Measurements from ENCODE around the gene C16orf46. TPM values are rescaled to one million over a fixed set of nuclear protein-coding genes. Genes with fewer than 3 reads are reported as not detected.
A peak's percentile ranks its signal among the peaks of the same experiment; 100 is the strongest.

C16orf46 gene
- total RNA-seq, 1 experiment from 2014 or later: 3.8 TPM

- POLR2A ChIA-PET: interaction anchor here (0.7 to 1.2 kb wide), 2 partner anchors 63 to 84 kb away, joined by 3 read pairs; no protein-coding TSS in a partner anchor
- Mint-ChIP-seq H3K9me3 (ENCODE audit: unreplicated experiment) (no peaks in the 10 kb centered on the region), H3K27me3 (ENCODE audit: insufficient read depth, unreplicated experiment) (no peaks in the 10 kb centered on the region), H3K36me3 (ENCODE audit: insufficient read depth, unreplicated experiment) (no peaks in the 10 kb centered on the region), H3K4me1 (ENCODE audit: insufficient read depth, unreplicated experiment) (peaks cover 6% of the 10 kb centered on the region), H3K4me3 (ENCODE audit: unreplicated experiment) (peak overlapping the region; percentile 63), H3K27ac (ENCODE audit: low read depth, unreplicated experiment) (peak overlapping the region; percentile 64)
- CTCF ChIA-PET: interaction anchor here (0.6 to 0.8 kb wide), 4 partner anchors 45 to 216 kb away, joined by 3 to 5 read pairs (median 3); no protein-coding TSS in a partner anchor
- TF ChIP-seq, protein P1, sequence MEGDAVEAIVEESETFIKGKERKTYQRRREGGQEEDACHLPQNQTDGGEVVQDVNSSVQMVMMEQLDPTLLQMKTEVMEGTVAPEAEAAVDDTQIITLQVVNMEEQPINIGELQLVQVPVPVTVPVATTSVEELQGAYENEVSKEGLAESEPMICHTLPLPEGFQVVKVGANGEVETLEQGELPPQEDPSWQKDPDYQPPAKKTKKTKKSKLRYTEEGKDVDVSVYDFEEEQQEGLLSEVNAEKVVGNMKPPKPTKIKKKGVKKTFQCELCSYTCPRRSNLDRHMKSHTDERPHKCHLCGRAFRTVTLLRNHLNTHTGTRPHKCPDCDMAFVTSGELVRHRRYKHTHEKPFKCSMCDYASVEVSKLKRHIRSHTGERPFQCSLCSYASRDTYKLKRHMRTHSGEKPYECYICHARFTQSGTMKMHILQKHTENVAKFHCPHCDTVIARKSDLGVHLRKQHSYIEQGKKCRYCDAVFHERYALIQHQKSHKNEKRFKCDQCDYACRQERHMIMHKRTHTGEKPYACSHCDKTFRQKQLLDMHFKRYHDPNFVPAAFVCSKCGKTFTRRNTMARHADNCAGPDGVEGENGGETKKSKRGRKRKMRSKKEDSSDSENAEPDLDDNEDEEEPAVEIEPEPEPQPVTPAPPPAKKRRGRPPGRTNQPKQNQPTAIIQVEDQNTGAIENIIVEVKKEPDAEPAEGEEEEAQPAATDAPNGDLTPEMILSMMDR (IDR thresholded peaks at IDR 0.05; ENCODE audit: unreplicated experiment): no peak
- intact Hi-C loops (cut with micrococcal nuclease): no loop called here
- no TSS peak for BruUV-seq (replicated peaks)
- no peak for DNase-seq (ENCODE audit: unreplicated experiment)
Measured at GRCh38 chr16:81097230-81097629, 20.2 kb upstream of the C16orf46 start.

GRCh38 chr16:81096715-81097208, 19.7 kb upstream of the C16orf46 start:
- DNase-seq (ENCODE audit: unreplicated experiment): no peak
- no peaks in the 10 kb centered on the region for H3K36me3 Mint-ChIP-seq (ENCODE audit: insufficient read depth, unreplicated experiment)
- no peaks in the 10 kb centered on the region for H3K27me3 Mint-ChIP-seq (ENCODE audit: insufficient read depth, unreplicated experiment)
- POLR2A ChIA-PET: interaction anchor here (0.7 to 1.2 kb wide), 2 partner anchors 62 to 84 kb away, joined by 3 read pairs; no protein-coding TSS in a partner anchor
- peak overlapping the region; percentile 64 for H3K27ac Mint-ChIP-seq (ENCODE audit: low read depth, unreplicated experiment)
- peak overlapping the region; percentile 63 for H3K4me3 Mint-ChIP-seq (ENCODE audit: unreplicated experiment)
- no TSS peak for BruUV-seq (replicated peaks)
- H3K4me1 Mint-ChIP-seq (ENCODE audit: insufficient read depth, unreplicated experiment): peaks cover 10% of the 10 kb centered on the region
- intact Hi-C loops (cut with micrococcal nuclease): loop anchor here (1.0 kb wide), 1 partner anchor 19 kb away; the partner anchor contains the start of gene C16orf46
- CTCF ChIA-PET: interaction anchor here (0.6 to 0.8 kb wide), 3 partner anchors 46 to 216 kb away, joined by 3 to 5 read pairs (median 3); no protein-coding TSS in a partner anchor
- no peaks in the 10 kb centered on the region for H3K9me3 Mint-ChIP-seq (ENCODE audit: unreplicated experiment)
- TF ChIP-seq, protein P1 (IDR thresholded peaks at IDR 0.05; ENCODE audit: unreplicated experiment): no peak

GRCh38 chr16:81095953-81096714, 19.1 kb upstream of the C16orf46 start, which contains the start of gene GCSH:
TSS of gene GCSH (minus strand) at chr16:81096395. CDS start at chr16:81096278, 117 bp downstream.
- CTCF ChIA-PET: interaction anchor here (0.8 kb wide), 1 partner anchor 109 kb away, joined by 5 read pairs; no protein-coding TSS in a partner anchor
- intact Hi-C loops (cut with micrococcal nuclease): loop anchor here (1.0 kb wide), 1 partner anchor 19 kb away; the partner anchor contains the start of gene C16orf46
- peak within 1 kb of the TSS; percentile 64 for H3K27ac Mint-ChIP-seq (ENCODE audit: low read depth, unreplicated experiment)
- TF ChIP-seq, protein P1 (IDR thresholded peaks at IDR 0.05; ENCODE audit: unreplicated experiment): no peak
- H3K9me3 Mint-ChIP-seq (ENCODE audit: unreplicated experiment): no peaks in the 10 kb centered on the region
- DNase-seq (ENCODE audit: unreplicated experiment): peak; percentile 98
- POLR2A ChIA-PET: interaction anchor here (0.6 kb wide), 1 partner anchor 1969 kb away, joined by 3 read pairs; no protein-coding TSS in a partner anchor
- BruUV-seq (replicated peaks): no TSS peak
- no peaks in the 10 kb centered on the region for H3K36me3 Mint-ChIP-seq (ENCODE audit: insufficient read depth, unreplicated experiment)
- H3K4me1 Mint-ChIP-seq (ENCODE audit: insufficient read depth, unreplicated experiment): peaks cover 10% of the 10 kb centered on the region
- peak within 1 kb of the TSS; percentile 63 for H3K4me3 Mint-ChIP-seq (ENCODE audit: unreplicated experiment)
- H3K27me3 Mint-ChIP-seq (ENCODE audit: insufficient read depth, unreplicated experiment): no peaks in the 10 kb centered on the region

DNA sequence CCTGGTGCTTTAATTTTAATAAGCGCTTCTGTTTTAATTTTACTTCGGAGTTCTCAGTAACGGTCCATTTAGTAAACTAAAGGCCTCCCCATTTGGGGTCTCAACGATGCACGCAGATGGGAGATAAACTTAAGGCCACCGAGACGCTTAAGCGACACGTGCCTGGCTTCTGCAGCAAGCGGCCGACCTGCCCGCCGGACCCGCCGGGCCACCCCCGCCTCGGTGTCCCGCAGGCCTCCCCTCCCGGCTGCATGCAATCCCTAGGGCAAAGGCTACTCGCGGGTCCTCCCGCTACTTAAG, 18.6 kb upstream of the C16orf46 start:
- BruUV-seq (replicated peaks): no TSS peak
- H3K36me3 Mint-ChIP-seq (ENCODE audit: insufficient read depth, unreplicated experiment): no peaks in the 10 kb centered on the region
- CTCF ChIA-PET: interaction anchor here (1.1 kb wide), 1 partner anchor 14 kb away, joined by 3 read pairs; no protein-coding TSS in a partner anchor
- H3K4me3 Mint-ChIP-seq (ENCODE audit: unreplicated experiment): peak overlapping the region; percentile 63
- POLR2A ChIA-PET: interaction anchor here (0.6 to 1.9 kb wide), 4 partner anchors 7 to 1969 kb away, joined by 3 to 23 read pairs (median 4); partner anchors contain the start of gene C16orf46
- TF ChIP-seq, protein P1 (IDR thresholded peaks at IDR 0.05; ENCODE audit: unreplicated experiment): no peak
- H3K27me3 Mint-ChIP-seq (ENCODE audit: insufficient read depth, unreplicated experiment): no peaks in the 10 kb centered on the region
- no peaks in the 10 kb centered on the region for H3K9me3 Mint-ChIP-seq (ENCODE audit: unreplicated experiment)
- no peak for DNase-seq (ENCODE audit: unreplicated experiment)
- no peak overlapping the region for H3K27ac Mint-ChIP-seq (ENCODE audit: low read depth, unreplicated experiment)
- H3K4me1 Mint-ChIP-seq (ENCODE audit: insufficient read depth, unreplicated experiment): peaks cover 10% of the 10 kb centered on the region
- intact Hi-C loops (cut with micrococcal nuclease): no loop called here

Measured in MCF 10A (cell line).